SK-N-SH (cell line): ENCODE measurements around the gene KIF12.

Experiments
- CHD2 ChIP-seq: fragments of 150-350 bp; IDR thresholded peaks from 2 replicates; pipeline ENCODE4 v1.6.1; 2018; ENCODE audit warnings: low read length; ENCODE audit not compliant: partially characterized antibody
- EZH2phosphoT487 ChIP-seq: fragments of 200-600 bp; sonication (generic); IDR thresholded peaks from 2 replicates; pipeline ENCODE4 v1.6.1; 2017; ENCODE audit warnings: low read depth, mixed run types, mild to moderate bottlenecking, antibody characterized with exemption, moderate library complexity, borderline replicate concordance
- GABPA ChIP-seq: IDR thresholded peaks from 2 replicates; pipeline ENCODE4 v1.4.0; 2012; ENCODE audit warnings: low read depth, mild to moderate bottlenecking
- MXI1 ChIP-seq: IDR thresholded peaks from 2 replicates; pipeline ENCODE4 v1.6.1; 2012; ENCODE audit warnings: mild to moderate bottlenecking, low read depth, low read length, improper control_type of control experiment
- NRF1 ChIP-seq: IDR thresholded peaks from 2 replicates; pipeline ENCODE4 v1.6.1; 2012; ENCODE audit warnings: low read depth, mild to moderate bottlenecking, low read length
- POLR2AphosphoS5 ChIP-seq: IDR thresholded peaks from 2 replicates; pipeline ENCODE4 v1.6.1; 2012; ENCODE audit warnings: low read depth, low read length
- RCOR1 ChIP-seq: fragments of 150-350 bp; IDR thresholded peaks from 2 replicates; pipeline ENCODE4 v1.6.1; 2017; ENCODE audit warnings: antibody characterized with exemption, low read length
- SIN3A ChIP-seq: IDR thresholded peaks from 2 replicates; pipeline ENCODE4 v1.6.1; 2012; ENCODE audit warnings: low read depth, mild to moderate bottlenecking, low read length, moderate library complexity, borderline replicate concordance
- SMC3 ChIP-seq: IDR thresholded peaks from 2 replicates; pipeline ENCODE4 v1.6.1; 2012; ENCODE audit warnings: low read depth, low read length, improper control_type of control experiment
- TAF1 ChIP-seq: IDR thresholded peaks from 2 replicates; pipeline ENCODE4 v1.6.1; 2012; ENCODE audit warnings: low read depth, mild to moderate bottlenecking, low read length, moderate library complexity, borderline replicate concordance
- TCF12 ChIP-seq: IDR thresholded peaks from 2 replicates; pipeline ENCODE4 v1.4.0; 2012
- YY1 ChIP-seq: IDR thresholded peaks from 2 replicates; pipeline ENCODE4 v1.4.0; 2012; ENCODE audit warnings: low read depth, mild to moderate bottlenecking
- TF ChIP-seq, protein P1 (sequence below): fragments of 200-600 bp; sonication (generic); IDR thresholded peaks from 2 replicates; pipeline ENCODE4 v1.6.1; 2017; ENCODE audit warnings: antibody characterized with exemption, mild to moderate bottlenecking, moderate library complexity
- TF ChIP-seq, protein P2 (sequence below): IDR thresholded peaks from 2 replicates; pipeline ENCODE4 v1.4.0; 2012; ENCODE audit warnings: low read depth

- TF ChIP-seq RCOR1: no peak
- TF ChIP-seq, protein P1, sequence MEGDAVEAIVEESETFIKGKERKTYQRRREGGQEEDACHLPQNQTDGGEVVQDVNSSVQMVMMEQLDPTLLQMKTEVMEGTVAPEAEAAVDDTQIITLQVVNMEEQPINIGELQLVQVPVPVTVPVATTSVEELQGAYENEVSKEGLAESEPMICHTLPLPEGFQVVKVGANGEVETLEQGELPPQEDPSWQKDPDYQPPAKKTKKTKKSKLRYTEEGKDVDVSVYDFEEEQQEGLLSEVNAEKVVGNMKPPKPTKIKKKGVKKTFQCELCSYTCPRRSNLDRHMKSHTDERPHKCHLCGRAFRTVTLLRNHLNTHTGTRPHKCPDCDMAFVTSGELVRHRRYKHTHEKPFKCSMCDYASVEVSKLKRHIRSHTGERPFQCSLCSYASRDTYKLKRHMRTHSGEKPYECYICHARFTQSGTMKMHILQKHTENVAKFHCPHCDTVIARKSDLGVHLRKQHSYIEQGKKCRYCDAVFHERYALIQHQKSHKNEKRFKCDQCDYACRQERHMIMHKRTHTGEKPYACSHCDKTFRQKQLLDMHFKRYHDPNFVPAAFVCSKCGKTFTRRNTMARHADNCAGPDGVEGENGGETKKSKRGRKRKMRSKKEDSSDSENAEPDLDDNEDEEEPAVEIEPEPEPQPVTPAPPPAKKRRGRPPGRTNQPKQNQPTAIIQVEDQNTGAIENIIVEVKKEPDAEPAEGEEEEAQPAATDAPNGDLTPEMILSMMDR: no peak
- TF ChIP-seq SIN3A: no peak
- TF ChIP-seq EZH2phosphoT487: no peak
- TF ChIP-seq GABPA: no peak
- TF ChIP-seq MXI1: no peak
- TF ChIP-seq NRF1: no peak
- no peak for TF ChIP-seq TAF1
- no peak for TF ChIP-seq SMC3
- no peak for TF ChIP-seq POLR2AphosphoS5
- no peak for TF ChIP-seq TCF12
- TF ChIP-seq YY1: no peak
- TF ChIP-seq CHD2: no peak
- TF ChIP-seq, protein P2, sequence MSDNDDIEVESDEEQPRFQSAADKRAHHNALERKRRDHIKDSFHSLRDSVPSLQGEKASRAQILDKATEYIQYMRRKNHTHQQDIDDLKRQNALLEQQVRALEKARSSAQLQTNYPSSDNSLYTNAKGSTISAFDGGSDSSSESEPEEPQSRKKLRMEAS: no peak
Observed at GRCh38 chr9:114088571-114089170, 10.4 kb downstream of the KIF12 start.
